Retinal pigment epithelial cell (primary cell): ENCODE data around the gene SUPT3H.

Source experiments
- DNase-seq: peaks from one replicate; pipeline ENCODE4 v3.0.0-alpha.2; 2010; ENCODE audit warnings: low read depth
- H3K4me3 ChIP-seq: 2 replicates; pipeline ENCODE4 v1.5.1; 2011; ENCODE audit warnings: mild to moderate bottlenecking, low read length, control low read depth, moderate library complexity
- CTCF ChIP-seq: conservative IDR thresholded peaks from 2 replicates; pipeline ENCODE4 v1.5.1; 2011; ENCODE audit warnings: low read depth, low read length, control low read depth, inconsistent platforms

Gene SUPT3H

GRCh38 chr6:45081634-45082033, 296.1 kb downstream of the SUPT3H start:
- TF ChIP-seq CTCF = no peak
- DNase-seq = no peak
- no peak overlapping the region for H3K4me3 ChIP-seq

DNA sequence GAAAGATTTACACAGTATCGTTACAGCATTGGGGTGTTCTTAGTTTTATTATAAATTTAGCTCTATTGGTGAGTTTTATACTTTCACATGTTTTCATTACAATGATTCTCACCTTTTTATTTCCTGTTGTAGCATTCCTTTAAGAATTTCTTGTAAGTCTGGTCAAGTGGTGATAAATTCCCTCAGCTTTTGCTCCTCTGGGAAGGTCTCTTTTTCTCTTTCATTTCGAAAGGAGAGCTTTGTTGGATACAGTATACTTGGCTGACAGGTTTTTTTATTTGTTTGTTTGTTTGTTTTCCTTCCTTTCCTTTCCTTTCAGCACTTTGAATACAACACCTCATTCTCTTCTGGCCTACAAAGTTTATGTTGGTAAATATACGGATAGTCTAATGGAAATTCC, 299.3 kb downstream of the SUPT3H start:
- no peak for DNase-seq
- TF ChIP-seq CTCF = no peak
- no peak overlapping the region for H3K4me3 ChIP-seq

- H3K4me3 ChIP-seq = no peak overlapping the region
- TF ChIP-seq CTCF = no peak
- DNase-seq = no peak
Measured at GRCh38 chr6:45076217-45076930, 301.4 kb downstream of the SUPT3H start.

- no peak overlapping the region for H3K4me3 ChIP-seq
- peak; percentile 43 for DNase-seq
- no peak for TF ChIP-seq CTCF
Measured at GRCh38 chr6:45075246-45075645, 302.5 kb downstream of the SUPT3H start.

GRCh38 chr6:45074439-45074838, 303.3 kb downstream of the SUPT3H start:
- no peak for TF ChIP-seq CTCF
- H3K4me3 ChIP-seq = no peak overlapping the region
- DNase-seq = no peak

DNA sequence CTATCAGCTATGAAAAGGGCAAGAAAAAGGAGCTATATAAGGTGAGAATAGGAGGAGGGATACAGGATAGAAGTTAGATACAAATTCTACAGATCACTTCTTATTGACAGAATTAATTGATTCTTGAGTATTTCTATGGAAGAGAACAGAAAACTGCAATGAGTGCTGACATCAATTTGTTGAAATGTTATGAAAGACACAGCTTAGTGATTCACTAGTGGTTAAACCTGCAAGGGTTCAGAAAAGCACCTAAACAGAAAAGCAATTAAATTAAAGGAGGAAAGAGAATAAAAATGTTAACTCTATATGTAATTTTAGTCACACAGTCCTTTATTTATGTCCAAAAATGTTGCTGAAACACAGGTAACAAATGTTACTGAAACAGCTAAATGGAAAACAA, 304.0 kb downstream of the SUPT3H start:
- DNase-seq = no peak

More for the DNA sequence above, 304.0 kb downstream of the SUPT3H start:
- H3K4me3 ChIP-seq = no peak overlapping the region
- TF ChIP-seq CTCF = no peak
